ENCODE data around the gene TRIM41.

GRCh38 chr5:181258576-181258975 lies 35.5 kb downstream of the TRIM41 start:
- TF ChIP-seq POLR2A (IDR thresholded peaks at IDR 0.05; ENCODE audit: low read depth, low read length) (no peak), TAF1 (IDR thresholded peaks at IDR 0.05; ENCODE audit: borderline replicate concordance, low read depth, low read length) (no peak), POLR2AphosphoS5 (IDR thresholded peaks at IDR 0.05; ENCODE audit: low read depth, low read length) (no peak)

All from GM12892 (cell line).